ENCODE results near the gene SAFB. TPM values are rescaled to one million over a fixed set of nuclear protein-coding genes. Genes with fewer than 3 reads are reported as not detected.

SAFB gene
- total RNA-seq, 1 donor from 2014 or later = 87.1 TPM

DNA sequence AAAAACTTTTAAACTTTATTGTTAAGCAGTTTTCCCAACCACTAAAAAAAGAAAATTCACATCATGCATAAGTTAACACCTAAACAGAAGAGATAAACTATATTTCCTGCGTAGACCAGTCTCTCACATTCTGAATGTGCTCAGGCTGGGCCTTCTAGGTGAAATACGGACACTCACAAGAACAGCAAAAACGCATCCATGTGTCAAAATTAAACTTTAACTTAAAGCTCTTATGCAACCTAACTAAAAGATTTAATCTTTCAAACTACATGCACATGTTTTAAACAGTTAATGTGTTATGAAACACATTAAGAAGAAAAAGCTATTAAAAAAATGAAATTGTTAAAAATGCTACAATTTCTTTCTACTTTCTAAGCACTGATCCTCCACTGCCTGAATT lies 2.9 kb upstream of the SAFB start:
- TF ChIP-seq, protein P1, sequence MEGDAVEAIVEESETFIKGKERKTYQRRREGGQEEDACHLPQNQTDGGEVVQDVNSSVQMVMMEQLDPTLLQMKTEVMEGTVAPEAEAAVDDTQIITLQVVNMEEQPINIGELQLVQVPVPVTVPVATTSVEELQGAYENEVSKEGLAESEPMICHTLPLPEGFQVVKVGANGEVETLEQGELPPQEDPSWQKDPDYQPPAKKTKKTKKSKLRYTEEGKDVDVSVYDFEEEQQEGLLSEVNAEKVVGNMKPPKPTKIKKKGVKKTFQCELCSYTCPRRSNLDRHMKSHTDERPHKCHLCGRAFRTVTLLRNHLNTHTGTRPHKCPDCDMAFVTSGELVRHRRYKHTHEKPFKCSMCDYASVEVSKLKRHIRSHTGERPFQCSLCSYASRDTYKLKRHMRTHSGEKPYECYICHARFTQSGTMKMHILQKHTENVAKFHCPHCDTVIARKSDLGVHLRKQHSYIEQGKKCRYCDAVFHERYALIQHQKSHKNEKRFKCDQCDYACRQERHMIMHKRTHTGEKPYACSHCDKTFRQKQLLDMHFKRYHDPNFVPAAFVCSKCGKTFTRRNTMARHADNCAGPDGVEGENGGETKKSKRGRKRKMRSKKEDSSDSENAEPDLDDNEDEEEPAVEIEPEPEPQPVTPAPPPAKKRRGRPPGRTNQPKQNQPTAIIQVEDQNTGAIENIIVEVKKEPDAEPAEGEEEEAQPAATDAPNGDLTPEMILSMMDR (IDR thresholded peaks at IDR 0.05) = no peak
- no peaks in the 10 kb centered on the region for H3K9me3 ChIP-seq
- no peak overlapping the region for H3K4me3 ChIP-seq
- H3K27ac ChIP-seq = no peak overlapping the region
- H3K27me3 ChIP-seq (ENCODE audit: low read depth) = no peaks in the 10 kb centered on the region
- intact Hi-C loops (cut with DNase I) = no loop called here
- DNase-seq (no peak), ATAC-seq (no peak)
- H3K36me3 ChIP-seq = peaks cover 65% of the 10 kb centered on the region
- H3K4me1 ChIP-seq = peaks cover 46% of the 10 kb centered on the region

DNA sequence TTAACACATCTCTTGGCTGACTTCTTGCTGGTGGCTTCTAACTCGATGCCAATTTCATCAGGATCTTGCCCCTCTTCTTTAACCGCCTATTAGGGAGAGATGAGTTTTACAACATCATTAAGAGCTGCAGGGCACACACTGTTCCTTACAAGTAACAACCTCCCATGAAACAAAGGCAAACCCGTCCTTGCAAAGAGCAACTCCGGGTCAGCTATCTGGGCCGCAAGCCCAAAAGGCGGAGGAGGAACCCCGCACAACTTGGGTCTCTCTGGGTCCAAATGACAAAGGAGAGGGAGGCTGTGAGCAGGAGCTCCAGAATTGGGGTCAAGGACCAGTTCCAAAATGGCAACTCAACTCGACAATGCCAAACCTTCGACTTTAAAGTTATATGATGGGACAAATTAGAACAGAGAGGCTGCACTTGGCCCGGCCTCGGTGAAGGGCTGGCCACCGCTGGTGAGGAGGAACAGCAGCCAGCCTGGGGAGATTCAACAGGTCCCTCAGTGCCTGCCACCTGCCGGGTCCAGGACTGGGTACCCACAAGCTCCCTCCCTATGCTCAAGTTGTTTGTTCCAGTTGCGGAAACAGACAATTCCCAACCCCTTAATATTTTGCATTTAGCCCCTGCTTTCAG lies 1.5 kb upstream of the SAFB start:
- intact Hi-C loops (cut with DNase I) = no loop called here
- TF ChIP-seq, protein P1 (IDR thresholded peaks at IDR 0.05) = no peak
- Histone ChIP-seq H3K27me3 (ENCODE audit: low read depth) (no peaks in the 10 kb centered on the region), H3K36me3 (peaks cover 65% of the 10 kb centered on the region), H3K4me1 (peaks cover 61% of the 10 kb centered on the region), H3K27ac (peak overlapping the region; percentile 98), H3K4me3 (peak overlapping the region; percentile 99), H3K9me3 (no peaks in the 10 kb centered on the region)
- ATAC-seq (no peak), DNase-seq (no peak)

DNA sequence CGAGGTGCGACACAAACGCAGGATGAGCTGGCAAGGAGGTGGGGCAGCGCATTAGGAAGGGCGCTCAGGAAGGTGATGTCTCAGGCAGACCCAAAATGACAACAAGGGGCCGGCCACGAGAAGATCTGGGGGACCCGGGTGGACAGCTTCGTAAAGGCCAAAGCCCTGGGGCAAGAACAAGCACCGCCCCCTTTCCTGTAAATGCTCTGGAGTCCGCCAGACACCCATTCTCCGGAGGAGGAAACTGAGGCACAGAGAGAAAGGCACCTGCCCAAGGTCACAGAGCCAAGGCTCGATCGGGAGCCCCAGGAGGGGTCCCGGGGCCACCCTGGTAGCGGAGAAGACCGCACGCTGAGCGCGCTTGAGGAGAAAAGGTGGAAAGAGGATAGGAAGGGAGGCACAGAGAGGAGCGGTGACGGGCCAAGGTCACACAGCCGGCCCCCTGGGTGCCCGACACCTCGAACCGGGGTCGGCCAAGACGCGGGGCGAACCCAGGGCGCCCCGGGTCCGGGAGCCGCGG lies 878 bp upstream of the SAFB start:
- ATAC-seq = no peak
- intact Hi-C loops (cut with DNase I) = no loop called here
- peaks cover 67% of the 10 kb centered on the region for H3K4me1 ChIP-seq
- H3K36me3 ChIP-seq = peaks cover 65% of the 10 kb centered on the region
- H3K27ac ChIP-seq = peak overlapping the region; percentile 98
- no peak for DNase-seq
- TF ChIP-seq, protein P1 (IDR thresholded peaks at IDR 0.05) = no peak
- H3K4me3 ChIP-seq = peak overlapping the region; percentile 99
- no peaks in the 10 kb centered on the region for H3K9me3 ChIP-seq
- no peaks in the 10 kb centered on the region for H3K27me3 ChIP-seq (ENCODE audit: low read depth)

DNA sequence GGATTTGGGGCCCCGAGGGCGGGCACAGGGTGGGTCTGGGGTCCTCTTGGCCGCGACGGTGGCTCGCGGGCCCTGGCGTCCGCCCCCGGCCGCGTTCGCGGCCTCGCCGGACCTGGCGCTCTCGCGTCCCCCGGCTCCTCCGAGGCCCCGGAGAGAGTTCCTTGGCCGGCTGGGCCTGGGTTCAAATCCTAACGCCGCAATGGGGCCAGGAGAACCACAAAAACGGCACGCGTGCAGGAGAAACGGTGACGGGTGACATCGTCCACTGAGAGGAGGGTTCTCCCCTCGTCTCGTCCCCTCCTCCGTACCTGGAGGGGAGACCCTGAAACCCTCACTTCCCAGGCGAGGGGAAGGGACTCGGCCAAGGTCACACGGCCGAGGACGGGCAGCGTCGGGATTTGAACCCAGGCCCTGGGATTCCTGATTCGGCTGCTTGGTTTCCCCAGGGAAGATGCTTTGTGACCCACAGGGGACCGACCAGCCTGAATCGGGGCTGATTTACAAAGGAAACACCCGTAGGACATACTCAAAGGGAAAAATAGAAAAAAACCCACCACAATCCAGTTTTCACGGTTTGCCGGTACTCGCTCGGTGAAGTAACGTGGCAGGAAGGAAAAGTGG lies 624 bp downstream of the SAFB start:
- H3K27ac ChIP-seq = peak overlapping the region; percentile 98
- intact Hi-C loops (cut with DNase I) = no loop called here
- H3K9me3 ChIP-seq = no peaks in the 10 kb centered on the region
- TF ChIP-seq, protein P1 (IDR thresholded peaks at IDR 0.05) = no peak
- ATAC-seq (peak in 1 of 2 donors; percentile 25), DNase-seq (no peak)
- H3K36me3 ChIP-seq = peaks cover 64% of the 10 kb centered on the region
- no peaks in the 10 kb centered on the region for H3K27me3 ChIP-seq (ENCODE audit: low read depth)
- H3K4me1 ChIP-seq = peaks cover 77% of the 10 kb centered on the region
- H3K4me3 ChIP-seq = peak overlapping the region; percentile 99

DNA sequence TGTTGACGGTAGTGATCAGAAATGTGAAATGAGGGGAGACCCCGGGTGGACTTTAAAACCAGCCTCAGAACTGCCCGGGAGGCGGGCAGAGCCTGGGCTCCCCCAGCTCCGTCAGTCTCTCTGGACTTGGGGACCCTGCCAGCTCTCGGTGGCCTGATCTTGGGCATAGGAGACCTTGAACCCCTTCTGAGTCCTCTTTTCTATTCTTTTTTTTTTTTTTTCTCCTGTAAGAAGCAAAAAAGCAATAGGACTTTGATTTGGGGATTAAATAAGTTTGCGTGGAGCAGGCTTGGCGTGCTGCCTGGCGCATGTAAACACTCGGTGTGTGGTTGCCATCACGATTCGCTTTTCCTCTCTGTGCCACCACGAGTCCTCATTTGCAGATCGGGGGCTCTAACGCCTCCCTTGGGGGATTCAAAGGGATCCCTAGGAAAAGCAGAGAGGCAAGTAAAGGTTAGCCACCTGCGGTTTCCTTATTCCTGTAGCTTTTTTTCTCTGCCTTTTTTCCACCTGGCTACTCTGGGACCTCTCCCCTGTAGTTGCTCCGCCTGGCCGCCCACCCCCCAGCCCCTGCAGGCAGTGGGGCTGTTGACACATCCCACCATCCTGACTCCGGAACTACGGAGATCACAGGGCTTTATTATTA lies 1.3 kb downstream of the SAFB start:
- peaks cover 77% of the 10 kb centered on the region for H3K4me1 ChIP-seq
- TF ChIP-seq, protein P1 (IDR thresholded peaks at IDR 0.05) = no peak
- H3K27me3 ChIP-seq (ENCODE audit: low read depth) = no peaks in the 10 kb centered on the region
- no peaks in the 10 kb centered on the region for H3K9me3 ChIP-seq
- peak overlapping the region; percentile 99 for H3K4me3 ChIP-seq
- intact Hi-C loops (cut with DNase I) = no loop called here
- no peak for ATAC-seq
- H3K36me3 ChIP-seq = peaks cover 63% of the 10 kb centered on the region
- H3K27ac ChIP-seq = peak overlapping the region; percentile 98
- peak; percentile 60 for DNase-seq

Data from lower lobe of right lung (tissue), 2 donors.